Measurements from ENCODE around the gene ZNF777.
"Not testable (repeated sequence)": the region's sequence is repeated elsewhere in the genome, so short reads cannot be mapped to it uniquely, and the experiment has no call there.

ZNF777 gene

DNA sequence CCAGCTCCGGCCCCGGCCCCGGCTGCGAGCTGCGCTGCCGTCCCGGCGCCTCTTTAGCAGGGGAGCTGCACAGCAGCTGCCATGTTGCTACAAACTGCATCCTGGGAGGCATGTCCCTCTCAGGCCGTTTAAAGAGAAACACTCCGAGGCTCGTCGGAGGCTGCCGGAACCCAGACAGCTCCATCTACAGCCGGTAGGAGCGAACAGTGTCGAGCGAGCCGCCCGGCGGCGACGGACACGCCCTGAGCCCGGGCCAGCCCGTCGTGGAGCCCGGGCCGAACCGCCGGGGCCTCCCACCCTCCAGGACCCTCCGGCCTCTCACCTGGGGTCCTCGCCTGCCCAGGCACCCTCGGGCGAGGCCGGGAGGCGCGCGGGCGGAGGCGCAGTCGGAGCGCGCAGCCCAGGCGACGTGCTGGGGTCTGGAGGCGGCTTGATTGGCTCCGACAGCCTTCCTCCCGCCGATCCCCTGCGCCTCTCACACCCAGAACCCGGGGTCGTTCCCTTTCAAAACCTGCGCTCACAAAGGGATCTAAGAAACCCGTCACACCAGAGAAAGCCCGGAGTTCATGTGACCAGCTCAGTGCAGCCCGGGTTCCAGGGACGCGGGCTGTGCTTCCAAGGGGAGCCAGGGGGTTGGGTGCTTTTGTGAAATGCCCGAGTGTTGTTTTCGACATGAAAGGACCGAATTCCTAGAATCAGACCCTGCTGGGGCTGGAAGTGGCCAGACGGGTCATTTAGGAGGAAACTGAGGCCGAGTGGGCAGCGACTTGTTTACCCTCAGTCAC lies at the start of gene ZNF777:
Gene ZNF777, minus strand, starts transcription at position 570 of the 785 bp plus-strand sequence. CDS start 5,040 bp downstream, outside the sequence.
- FAIRE-seq = no peak

DNA sequence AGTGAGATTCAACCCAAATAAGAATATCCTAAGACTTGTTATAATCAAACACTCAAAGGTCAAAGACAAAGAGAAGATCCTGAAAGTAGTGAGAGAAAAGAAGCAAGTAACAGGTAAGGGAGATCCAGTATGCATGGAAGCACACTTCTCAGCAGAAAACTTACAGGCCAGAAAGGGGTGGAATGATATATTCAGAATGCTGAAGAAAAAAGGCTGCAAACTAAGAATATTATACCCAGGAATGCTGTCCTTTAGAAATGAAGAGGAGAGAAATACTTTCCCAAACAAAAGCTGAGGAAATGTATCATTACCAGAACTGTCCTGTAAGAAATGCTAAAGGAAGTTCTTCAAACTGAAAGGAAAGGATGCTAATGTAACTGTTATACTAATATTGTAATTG lies 49.4 kb upstream of the ZNF777 start:
- FAIRE-seq = no peak

DNA sequence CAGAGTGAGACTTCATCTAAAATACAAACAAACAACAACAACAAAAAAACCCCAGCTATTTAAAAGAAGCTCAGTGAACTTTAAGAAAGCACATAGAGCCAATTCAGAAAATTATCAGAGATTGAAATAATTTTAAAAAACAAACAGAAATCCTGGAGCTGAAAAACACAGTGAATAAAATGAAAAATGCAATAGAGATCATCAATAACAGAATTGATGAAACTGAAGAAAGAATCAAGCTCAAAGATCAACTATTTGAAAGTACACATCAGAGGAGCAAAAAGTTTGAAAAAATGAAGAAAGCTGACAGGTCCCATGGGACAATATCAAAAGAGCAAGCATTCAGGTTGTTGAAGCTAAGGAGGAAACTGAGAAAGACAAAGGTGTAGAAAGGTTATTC lies 48.9 kb upstream of the ZNF777 start:
- no peak for FAIRE-seq

DNA sequence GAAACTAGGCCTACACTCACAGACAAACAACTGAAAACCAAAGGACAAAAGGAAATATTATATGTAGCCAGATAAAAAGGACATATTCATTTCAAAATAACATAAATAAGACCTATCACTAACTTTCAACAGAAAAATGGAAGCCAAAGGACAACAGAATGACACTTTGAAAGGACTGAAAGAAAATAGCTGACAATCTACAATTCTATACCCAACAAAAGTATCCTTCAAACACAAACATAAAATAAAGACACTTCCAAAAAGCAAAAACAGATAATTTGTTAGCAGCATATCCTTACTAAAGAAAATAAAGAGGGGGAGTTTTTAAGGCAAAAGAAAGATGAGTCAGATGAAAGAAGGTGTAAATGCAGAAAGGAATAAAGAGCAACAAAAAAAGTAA lies 44.7 kb upstream of the ZNF777 start:
- FAIRE-seq = no peak

DNA sequence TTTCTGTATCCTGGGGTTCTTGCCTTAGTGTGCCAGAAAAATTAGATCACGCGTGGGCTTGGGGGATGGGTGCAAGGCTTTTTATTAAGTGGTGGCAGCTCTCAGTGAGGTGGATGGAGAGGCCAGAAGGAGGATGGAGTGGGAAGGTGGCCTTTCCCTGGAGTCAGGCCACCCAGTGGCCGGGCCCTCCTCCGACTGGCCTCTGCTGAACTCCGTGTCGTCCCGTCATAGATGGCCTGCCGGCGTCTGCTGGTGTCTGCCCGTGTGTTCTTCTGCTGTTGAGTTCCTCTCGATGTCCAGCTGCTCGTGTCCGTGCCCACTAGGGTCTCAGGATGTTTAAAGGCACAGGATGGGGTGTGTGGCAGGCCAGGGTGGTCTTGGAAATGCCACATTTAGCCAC lies 40.8 kb upstream of the ZNF777 start:
- FAIRE-seq = no peak

DNA sequence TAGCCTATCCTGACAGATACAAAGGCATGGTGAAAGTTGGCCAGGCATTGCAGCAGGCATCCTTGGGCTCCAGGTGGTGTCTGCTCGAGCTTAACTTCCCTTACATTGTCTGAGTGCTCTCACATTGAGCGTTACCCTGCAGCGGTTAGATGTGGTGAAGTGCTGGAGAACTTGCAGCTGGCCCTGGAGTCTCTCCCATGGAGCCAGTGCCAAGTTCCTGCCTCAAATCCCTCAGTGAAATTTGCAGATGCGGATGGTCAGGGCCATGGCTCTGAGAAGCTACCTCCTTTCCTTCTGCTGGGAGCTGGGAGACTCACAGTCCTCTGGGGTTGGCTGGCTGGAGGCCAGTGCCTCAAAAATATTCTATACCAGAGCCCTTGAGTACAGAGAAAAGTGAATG lies 40.0 kb upstream of the ZNF777 start:
- no peak for FAIRE-seq

DNA sequence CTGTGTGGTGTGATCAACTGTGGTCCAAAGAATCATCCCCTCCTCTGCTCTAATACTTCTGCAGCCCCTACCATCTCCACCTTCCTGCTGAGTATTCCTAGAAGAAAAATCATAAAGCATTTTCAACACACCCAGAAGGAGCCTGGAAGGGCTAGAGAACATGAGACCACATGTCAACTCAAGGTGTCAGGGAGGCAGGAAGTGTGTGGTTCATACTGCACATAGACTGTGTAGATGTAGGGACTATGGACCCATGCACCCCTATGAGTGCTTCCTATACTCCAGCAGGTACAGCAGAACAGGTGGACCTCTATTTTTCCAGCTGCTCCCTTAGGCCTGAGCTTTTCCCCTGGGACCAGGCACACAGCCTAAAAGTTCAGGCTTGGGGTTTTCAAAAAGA lies 39.3 kb upstream of the ZNF777 start:
- no peak for FAIRE-seq

DNA sequence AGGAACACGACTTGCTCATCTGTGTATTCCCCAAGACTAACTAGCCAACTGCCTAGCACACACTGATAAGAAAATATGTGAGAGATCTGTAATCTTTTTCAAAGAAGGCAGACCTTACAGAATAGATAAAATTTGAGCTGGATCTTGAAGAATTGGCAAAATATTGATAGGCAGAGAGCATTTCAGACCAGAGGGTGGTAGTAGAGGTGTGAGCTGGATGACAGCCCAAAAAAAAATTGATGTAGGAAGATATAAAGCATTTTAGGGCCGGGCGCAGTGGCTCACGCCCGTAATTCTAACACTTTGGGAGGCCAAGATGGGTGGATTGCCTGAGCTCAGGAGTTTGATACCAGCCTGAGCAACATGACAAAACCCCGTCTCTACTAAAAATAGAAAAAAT lies 37.9 kb upstream of the ZNF777 start:
- FAIRE-seq = no peak

DNA sequence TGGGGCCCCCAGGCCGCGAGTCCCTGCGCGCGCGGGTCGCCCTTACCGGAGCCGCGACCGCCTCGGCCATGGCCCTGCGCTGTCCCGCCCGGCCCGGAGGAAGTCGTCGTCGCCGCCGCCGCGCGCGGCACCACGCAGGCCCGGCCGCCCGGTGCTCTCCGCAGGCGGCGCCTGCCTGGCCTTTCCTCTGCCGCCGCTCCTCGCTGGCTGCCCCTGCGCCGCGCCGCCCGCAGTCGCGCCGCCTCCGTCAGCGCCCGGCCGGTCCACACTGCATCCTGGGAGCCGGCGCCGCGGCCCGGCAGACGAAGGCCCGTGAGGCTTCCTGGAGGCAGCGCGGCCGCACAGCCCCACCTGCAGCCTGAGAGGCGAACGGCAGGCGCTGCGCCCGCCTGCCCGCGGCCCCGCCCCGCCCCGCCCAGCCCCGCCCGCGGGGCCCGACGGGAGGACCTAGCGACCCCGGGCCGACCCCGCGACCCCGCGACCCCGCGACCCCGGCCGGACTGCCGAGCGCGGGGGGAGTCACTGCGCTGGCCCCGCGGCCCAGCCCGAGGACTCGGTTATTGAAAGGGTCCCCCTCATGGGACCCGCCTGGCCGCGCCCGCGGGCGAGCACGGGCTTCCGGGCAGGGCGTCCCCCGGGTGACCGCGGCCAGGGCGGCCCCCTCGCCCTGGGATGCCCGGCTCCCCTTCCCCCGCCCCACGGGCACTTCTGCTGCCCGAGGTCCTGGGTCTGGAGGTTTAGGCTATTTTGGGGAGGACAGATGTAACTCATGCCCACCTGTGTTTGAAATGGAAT lies 36.8 kb upstream of the ZNF777 start, which contains the start of gene ZNF746:
Gene ZNF746, minus strand, starts transcription at position 343 of the 795 bp plus-strand sequence. Its CDS starts 273 bp downstream, at position 70.
- no peak for FAIRE-seq

DNA sequence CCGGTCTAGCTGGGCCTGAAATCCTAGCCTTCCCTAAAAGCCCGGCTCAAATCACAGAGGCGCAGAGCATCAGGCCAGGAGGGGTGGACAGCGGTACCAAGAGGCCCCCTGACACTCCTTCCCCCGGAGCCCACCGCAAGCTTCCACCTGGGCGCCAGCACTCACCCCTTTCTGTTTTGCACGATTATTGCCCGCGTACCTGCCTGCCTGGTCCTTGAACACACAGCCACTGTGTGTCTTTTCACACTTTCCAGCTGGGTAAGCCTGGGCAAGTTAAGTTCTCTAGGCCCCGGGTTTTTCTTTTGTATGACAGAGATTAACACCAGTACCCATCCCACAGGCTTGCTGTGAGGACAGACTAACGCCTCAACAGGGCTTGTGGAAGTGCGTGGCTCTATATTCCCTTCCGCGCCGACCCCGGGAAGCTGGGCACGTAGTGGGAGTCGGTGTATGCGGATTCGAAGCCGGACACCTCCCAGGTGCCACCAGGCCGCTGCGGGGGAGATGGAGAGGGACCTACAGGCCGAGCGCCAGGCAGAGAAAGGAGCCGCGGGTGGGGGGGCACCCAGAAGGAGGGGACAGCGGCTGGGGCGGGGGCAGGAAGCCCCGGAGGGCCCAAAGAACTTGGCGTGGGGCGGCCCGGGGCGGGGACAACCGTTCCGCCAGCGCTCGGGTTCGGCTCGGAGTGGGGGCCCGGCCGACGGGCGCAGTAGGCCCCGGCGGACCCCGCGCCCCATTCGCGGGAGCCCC lies 36.0 kb upstream of the ZNF777 start:
- no peak for FAIRE-seq

DNA sequence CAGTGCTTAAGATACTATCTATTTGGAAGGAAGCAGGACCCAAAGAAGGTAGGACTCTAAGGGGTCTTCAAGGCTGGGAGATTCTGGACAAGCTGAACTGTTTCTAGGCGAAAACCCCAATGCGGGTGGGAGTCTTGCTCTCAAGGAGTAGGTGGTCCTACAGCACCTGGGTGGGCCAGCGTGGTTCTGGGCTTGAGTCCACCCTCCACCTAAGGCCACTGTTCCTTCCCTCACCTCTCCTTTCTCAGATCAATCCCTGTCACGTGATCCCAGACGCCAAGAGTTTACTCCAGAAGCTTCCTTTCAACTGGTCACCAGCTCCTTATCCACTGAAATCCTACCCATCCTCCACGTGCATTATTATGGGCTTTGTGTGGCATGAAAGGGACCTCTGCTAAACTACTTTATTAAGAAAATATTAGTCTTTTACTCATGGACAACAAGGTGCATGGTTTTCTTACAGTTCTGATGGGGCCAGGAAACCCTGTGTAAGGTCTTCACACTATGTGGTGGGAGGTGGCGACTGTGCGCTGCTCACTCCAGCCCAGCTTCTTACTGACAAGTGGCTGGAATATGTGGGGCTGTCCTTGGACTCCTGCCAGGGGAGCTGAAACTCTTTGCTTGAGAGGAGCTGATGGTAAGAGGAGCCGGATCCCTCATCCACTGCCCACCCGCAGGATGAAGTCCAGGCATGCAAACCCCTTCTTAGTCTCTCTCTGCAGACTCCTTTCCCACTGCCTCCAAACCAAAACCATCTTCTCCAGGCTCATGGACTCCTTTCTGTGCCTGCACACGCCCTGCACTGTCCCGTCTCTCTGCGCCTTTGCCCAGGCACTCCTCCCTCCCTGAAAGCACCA lies 35.2 kb upstream of the ZNF777 start:
- FAIRE-seq = no peak

DNA sequence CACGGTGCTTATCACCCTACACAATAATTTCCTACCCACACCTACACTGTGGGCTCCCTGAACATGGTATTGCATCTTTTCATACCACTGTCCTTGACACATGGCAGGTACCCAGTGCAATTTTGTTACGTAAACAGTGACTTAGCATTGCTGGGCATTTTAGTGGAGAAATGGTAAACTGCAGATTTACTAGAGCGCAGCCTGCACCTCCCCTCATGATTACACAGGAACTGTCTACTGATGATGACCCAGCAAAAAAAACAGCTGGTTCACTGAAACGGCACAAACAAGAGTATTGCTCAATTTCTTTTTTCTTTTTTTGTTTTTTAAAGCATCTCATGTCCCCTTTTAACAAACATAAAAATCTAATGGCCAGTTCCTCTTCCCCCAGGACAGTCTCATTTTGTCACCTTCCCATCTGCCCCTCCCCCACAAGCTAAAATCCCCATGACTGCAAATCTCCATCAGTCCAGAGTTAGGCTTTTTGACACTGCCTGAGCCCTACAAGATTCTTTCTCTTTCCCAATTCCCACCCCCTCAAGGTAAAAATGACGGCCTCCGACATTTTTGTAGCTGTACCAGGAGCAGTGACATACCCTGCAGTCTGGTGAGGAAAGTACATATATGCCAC lies 34.0 kb upstream of the ZNF777 start:
- no peak for FAIRE-seq

DNA sequence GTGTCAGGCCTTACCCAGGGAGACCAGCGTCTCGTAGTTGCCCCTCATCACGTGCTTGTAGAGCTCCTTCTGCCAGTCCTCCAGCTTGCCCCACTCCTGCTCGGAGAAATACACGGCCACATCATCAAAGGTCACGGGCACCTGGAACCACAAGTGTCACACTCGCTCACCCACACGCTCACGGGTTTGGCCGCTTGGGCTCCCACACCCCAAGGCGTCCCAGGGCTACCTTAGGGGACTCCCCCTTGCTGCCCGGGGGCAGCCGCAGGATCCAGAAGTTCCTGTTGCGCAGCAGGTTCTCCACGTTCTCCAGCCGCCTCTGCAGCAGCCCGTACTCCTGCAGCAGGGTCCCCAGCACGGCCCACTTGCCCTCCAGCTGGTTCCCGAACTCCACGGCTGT lies 33.1 kb upstream of the ZNF777 start:
- FAIRE-seq = not testable (repeated sequence)

DNA sequence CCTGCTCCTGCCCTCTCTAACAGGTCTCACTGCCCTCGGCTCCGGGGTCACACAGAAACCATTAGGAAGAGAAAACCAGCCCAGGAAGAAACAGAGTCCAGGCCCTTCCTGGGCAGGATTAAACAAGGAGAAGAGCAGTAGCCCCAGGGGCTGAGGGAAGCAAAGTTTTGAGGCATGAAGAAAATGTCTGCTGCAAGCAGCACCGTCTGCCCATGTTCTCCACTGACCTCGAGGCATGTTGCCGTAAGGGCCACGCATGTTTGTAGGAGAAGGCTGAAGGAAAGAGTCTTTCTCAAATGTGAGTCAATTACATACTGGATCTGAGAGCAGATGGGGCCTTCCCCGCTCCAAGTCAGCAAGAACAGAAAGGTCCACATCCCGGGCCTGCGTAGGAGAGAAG lies 32.5 kb upstream of the ZNF777 start:
- FAIRE-seq = no peak

DNA sequence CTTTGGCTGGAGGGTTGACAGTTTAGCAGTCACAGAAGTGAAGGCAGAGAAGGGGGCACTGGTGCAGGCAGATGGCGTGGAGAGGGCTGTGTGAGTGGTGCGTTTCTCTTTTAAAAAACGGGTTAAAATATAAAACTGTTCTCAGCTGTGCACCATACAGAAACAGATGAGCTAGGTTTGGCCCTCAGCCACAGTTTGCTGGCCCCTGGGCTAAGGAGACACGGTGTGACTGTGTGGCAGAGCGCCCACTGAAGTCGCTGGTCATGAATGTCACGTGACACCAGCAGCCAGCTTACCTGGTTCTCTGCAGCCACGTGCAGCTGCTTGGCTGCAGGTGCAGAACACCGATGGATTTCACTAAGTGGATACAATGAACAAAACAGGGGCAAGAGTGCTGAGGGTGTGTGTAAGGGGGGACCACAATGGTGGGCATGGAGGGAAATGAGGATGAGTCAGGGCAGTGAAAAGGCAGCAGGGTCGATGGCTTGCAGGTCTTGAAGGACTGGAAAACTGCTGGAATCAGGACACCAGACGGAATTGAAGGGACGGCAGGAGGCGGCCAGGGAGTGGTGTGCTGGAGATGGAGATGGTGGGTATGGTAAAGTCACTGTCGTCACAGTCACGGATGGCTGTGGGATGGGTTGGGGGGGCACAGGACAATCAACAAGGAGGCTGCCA lies 29.4 kb upstream of the ZNF777 start:
- no peak for FAIRE-seq

DNA sequence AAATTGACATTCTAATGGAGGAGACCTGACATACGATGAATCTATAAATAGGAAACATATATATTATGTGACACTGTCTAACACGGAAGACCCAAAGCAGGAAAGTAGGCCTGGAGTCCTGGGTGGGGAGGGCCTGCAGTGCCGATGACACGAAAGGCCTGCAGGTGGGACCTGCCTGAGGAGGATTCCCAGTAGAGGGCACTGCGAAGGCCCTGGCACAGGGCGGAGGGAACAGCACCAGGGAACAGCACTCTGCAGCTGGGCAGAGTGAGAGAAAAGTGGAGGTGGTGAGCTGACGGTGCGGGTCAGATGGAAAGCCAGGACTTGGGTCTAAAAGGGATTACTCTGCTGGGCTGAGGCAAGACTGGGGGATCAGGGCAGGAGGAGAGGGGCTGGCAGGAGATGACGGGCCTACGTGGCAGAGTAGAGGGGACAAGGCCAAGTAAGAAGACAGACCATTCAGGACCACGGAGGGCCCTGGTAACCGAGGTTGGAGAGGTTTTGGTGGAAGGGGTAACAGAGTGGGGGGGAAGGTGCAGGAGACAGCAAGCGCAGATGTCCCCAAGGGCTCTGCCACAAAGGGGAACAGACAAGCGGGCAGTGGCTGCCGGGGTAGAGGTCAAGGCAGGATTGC lies 28.6 kb upstream of the ZNF777 start:
- no peak for FAIRE-seq

DNA sequence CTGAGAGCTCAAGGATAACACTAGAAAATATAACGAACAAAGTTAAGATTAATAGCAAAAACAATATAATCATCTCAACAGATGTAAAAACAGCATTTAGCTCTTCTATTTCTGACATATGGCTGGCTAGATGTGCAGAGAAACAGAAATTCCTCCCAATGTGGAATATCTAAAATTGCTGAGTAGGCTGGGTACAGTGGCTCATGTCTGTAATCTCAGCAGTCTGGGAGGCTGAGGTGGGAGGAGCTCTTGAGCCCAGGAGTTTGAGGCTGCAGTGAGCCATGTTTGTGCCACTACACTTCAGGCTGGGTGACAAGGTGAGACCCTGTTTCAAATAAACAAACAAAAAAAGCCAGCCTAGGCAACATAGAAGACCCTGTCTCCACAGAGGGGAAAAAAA lies 18.7 kb upstream of the ZNF777 start:
- no peak for FAIRE-seq

DNA sequence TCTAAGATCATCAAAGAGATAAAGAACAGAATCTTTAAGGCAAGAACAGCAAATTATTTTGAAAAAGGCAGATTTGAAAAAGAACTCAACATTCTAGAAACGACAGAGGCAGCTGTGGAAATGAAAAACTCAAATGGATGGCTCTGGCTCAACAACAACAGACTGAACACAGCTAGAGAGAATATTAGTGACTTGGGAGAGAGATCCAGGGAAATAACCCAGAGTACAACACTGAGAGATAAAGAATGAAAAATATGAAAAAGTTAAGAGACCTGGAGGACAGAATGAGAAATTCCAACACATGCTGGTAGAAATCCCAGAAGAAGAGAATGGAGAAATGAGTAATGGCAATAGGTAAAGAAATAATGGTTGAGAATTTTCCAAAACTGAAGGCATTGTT lies 17.9 kb upstream of the ZNF777 start:
- FAIRE-seq = no peak

DNA sequence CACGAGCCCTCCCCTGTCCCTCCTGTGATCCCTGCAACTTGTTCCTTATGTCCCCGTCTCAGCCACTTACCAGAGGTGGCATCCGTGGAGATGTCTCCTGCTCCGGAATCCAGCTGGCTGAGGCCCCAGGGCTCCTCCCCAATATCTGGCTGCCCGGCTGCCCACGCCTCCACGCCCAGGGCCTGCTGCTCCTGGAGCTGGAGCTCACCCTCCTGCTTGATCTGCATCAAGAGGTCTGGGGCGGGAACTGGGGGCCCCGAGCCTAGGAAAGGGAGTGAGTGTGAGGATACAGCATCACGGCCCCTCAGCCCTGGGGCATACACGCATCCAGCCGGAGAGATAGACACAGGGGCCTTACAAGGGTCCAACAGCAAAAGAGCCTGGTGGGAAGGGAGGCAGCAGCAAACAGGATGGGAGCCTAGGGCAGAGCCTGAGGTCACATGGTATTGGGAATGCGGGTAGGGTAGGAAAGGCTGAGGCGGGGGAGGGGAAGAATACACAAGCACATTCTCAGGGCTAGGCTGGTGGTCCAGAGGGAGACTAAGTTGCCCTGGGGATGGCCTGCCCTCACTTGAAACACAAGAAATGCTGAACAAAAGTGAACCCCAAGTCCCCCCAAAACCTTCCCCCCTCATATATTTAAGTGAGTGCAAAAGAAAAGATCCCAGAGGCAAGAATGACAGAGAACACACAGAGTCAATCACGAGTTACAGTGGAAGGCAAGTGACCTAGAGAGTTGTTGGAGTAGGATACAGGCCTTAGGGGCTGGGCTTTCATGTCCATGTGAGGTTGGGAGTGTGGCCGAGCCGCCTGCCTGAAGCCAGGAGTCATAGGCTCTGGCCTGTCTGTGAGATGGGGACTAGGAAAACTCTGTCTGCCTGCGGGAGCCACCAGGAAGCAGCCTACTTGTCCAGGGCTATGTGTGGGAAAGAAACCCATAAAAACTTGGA lies 16.9 kb upstream of the ZNF777 start:
- no peak for FAIRE-seq

DNA sequence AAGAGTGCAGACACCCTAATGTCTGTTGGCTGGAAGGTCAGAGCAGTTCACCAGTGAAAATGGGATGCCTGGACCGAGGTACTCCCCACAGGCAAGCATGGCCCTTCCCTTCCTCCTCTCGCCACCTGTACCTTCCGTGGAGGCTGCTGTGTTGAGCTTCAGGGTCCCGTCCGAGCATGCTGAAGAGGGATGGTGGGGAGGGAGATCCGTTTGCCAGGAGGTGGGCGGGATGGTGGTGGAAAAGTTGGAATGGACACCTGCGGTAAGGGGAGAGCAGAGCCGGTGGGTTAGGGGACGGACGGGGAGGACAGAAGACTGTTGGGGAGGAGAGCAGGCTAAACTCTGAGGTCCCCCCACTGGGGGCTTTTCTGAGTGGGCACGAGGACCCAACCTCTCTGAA lies 15.9 kb upstream of the ZNF777 start:
- FAIRE-seq = no peak

All from islet of Langerhans (tissue), 1 donor.